Measurements from ENCODE around the gene TUBG2. TPM values are rescaled to one million over a fixed set of nuclear protein-coding genes. Genes with fewer than 3 reads are reported as not detected.

TUBG2 gene
- total and polyA plus RNA-seq, 10 of the 15 experiments (the other 5 are each of a cell fraction or from before 2014, with no cell fraction given), result 1.2 to 12.5 (median 8.9) TPM

- TF ChIP-seq MYC (IDR thresholded peaks at IDR 0.05; ENCODE audit: insufficient read depth, insufficient read length, insufficient replicate concordance, low read length, severe bottlenecking) (peak; percentile 84), MEF2B (IDR thresholded peaks at IDR 0.05; ENCODE audit: partially characterized antibody, poor library complexity, severe bottlenecking) (peak; percentile 95), STAT3 (IDR thresholded peaks at IDR 0.05; ENCODE audit: low read depth, low read length) (no peak), ZNF622 (IDR thresholded peaks at IDR 0.05) (no peak), DPF2 (IDR thresholded peaks at IDR 0.05) (peak; percentile 89), TCF12 (IDR thresholded peaks at IDR 0.05; ENCODE audit: low read depth, low read length) (peak; percentile 77), EED (IDR thresholded peaks at IDR 0.05; ENCODE audit: low read depth) (0 out of 2 replicates have a peak, but pooled peaks have one; percentile 19), MEF2A (IDR thresholded peaks at IDR 0.05; ENCODE audit: insufficient read depth, low read depth, low read length) (0 out of 2 replicates have a peak, but pooled peaks have one; percentile 48), POLR2A (IDR thresholded peaks at IDR 0.05; ENCODE audit: low read depth, low read length) (peak; percentile 83), KDM1A (IDR thresholded peaks at IDR 0.05; ENCODE audit: borderline replicate concordance) (no peak), NKRF (conservative IDR thresholded peaks at IDR 0.05) (peak; percentile 76), RELB (IDR thresholded peaks at IDR 0.05; ENCODE audit: low read depth) (peak; percentile 54; the same call in 1 of the 2 replicates), FOS (IDR thresholded peaks at IDR 0.05; ENCODE audit: borderline replicate concordance, extremely low read depth, insufficient read length) (no peak), HSF1 (IDR thresholded peaks at IDR 0.05; ENCODE audit: low read depth, low read length) (no peak), POLR2AphosphoS5 (IDR thresholded peaks at IDR 0.05; ENCODE audit: low read length) (peak; percentile 32; the same call in 1 of the 2 replicates), PKNOX1 (IDR thresholded peaks at IDR 0.05) (peak; percentile 54), SMC3 (IDR thresholded peaks at IDR 0.05; ENCODE audit: borderline replicate concordance, low read length) (peak; percentile 65; the same call in 1 of the 2 replicates), SMARCA5 (IDR thresholded peaks at IDR 0.05) (peak; percentile 99), ZSCAN29 (IDR thresholded peaks at IDR 0.05) (peak; percentile 62; the same call in 1 of the 2 replicates), BHLHE40 (IDR thresholded peaks at IDR 0.05; ENCODE audit: borderline replicate concordance in 1 of 2, low read depth in 2 of 2, low read length in 1 of 2) (peak; percentile 45 to 83; a peak in 3 of 4 replicates)
Measured at GRCh38 chr17:42679492-42680330, 20.6 kb downstream of the TUBG2 start (continued).
